Measurements from ENCODE around the gene SPATA22.

DNA sequence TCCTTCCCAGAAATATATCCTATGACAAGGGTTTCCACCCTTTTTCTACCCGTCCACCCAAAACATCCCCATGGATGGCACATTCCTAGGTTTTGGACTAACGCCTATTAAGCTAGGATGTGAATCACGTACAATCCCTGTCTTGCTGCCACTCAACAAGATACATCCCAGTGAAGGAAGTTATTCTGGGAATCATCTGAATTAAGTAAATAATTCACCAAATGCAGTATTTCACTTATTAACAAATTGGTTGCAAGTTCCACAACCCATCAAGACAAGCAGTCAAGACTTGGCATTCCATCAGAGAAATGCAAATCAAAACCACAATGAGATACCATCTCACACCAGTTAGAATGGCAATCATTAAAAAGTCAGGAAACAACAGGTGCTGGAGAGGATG lies 36.2 kb upstream of the SPATA22 start:
- TF ChIP-seq CTCF (IDR thresholded peaks at IDR 0.05): no peak
- TF ChIP-seq POLR2A (IDR thresholded peaks at IDR 0.05): no peak

Measured in lower leg skin (tissue), 3 donors.